GM06990 (cell line): Measurements from ENCODE around the gene MRPL40.
A peak's percentile ranks its signal among the peaks of the same experiment; 100 is the strongest.

Source experiments
- DNase-seq: peaks from one replicate; pipeline ENCODE4 v3.0.0-alpha.2; 2011; ENCODE audit not compliant: insufficient read length; ENCODE audit errors: extremely low read depth
- H3K27me3 ChIP-seq: replicated peaks from 2 replicates; pipeline ENCODE4 v1.6.0; 2011; ENCODE audit warnings: low read length; ENCODE audit not compliant: control insufficient read depth, insufficient read depth
- H3K36me3 ChIP-seq: 2 replicates; pipeline ENCODE4 v1.5.1; 2011; ENCODE audit warnings: low read length; ENCODE audit not compliant: control insufficient read depth, insufficient read depth
- H3K4me3 ChIP-seq: replicated peaks from 2 replicates; pipeline ENCODE4 v1.5.1; 2011; ENCODE audit warnings: low read depth, mild to moderate bottlenecking, control low read depth, low read length
- CTCF ChIP-seq: IDR thresholded peaks from 2 replicates; pipeline ENCODE4 v1.5.1; 2011; ENCODE audit warnings: low read length, control low read depth, mild to moderate bottlenecking, inconsistent platforms; ENCODE audit not compliant: insufficient read depth, poor library complexity, severe bottlenecking

The MRPL40 gene

GRCh38 chr22:19479355-19480172 lies 47.2 kb downstream of the MRPL40 start, which contains the start of gene CDC45:
Gene CDC45, plus strand, starts transcription at chr22:19479920. Its CDS starts 49 bp downstream, at chr22:19479969.
- H3K36me3 ChIP-seq, result peaks cover 7% of the 10 kb centered on the region
- peak within 1 kb of the TSS; percentile 89 for H3K4me3 ChIP-seq
- no peak for TF ChIP-seq CTCF
- peak; percentile 92 for DNase-seq
- no peaks in the 10 kb centered on the region for H3K27me3 ChIP-seq

- TF ChIP-seq CTCF, result no peak
- no peak for DNase-seq
- peak overlapping the region; percentile 89 for H3K4me3 ChIP-seq
- no peaks in the 10 kb centered on the region for H3K27me3 ChIP-seq
- peaks cover 7% of the 10 kb centered on the region for H3K36me3 ChIP-seq
These were observed 47.8 kb downstream of the MRPL40 start for GRCh38 chr22:19480173-19480568.

GRCh38 chr22:19480789-19481188 lies 48.4 kb downstream of the MRPL40 start:
- H3K27me3 ChIP-seq, result no peaks in the 10 kb centered on the region
- peaks cover 7% of the 10 kb centered on the region for H3K36me3 ChIP-seq
- peak overlapping the region; percentile 89 for H3K4me3 ChIP-seq
- DNase-seq, result no peak
- TF ChIP-seq CTCF, result no peak

GRCh38 chr22:19482297-19482696 lies 50.0 kb downstream of the MRPL40 start:
- Histone ChIP-seq H3K36me3 (peaks cover 5% of the 10 kb centered on the region), H3K27me3 (no peaks in the 10 kb centered on the region), H3K4me3 (no peak overlapping the region)
- no peak for TF ChIP-seq CTCF
- DNase-seq, result no peak

GRCh38 chr22:19483481-19484244 lies 51.3 kb downstream of the MRPL40 start:
- DNase-seq, result no peak
- no peak for TF ChIP-seq CTCF
- no peaks in the 10 kb centered on the region for H3K27me3 ChIP-seq
- no peak overlapping the region for H3K4me3 ChIP-seq
- peaks cover 5% of the 10 kb centered on the region for H3K36me3 ChIP-seq
